ENCODE results near the gene TIFAB. TPM values are rescaled to one million over a fixed set of nuclear protein-coding genes. Genes with fewer than 3 reads are reported as not detected.
"Not testable (repeated sequence)": the region's sequence is repeated elsewhere in the genome, so short reads cannot be mapped to it uniquely, and the experiment has no call there.

The TIFAB gene, protein sequence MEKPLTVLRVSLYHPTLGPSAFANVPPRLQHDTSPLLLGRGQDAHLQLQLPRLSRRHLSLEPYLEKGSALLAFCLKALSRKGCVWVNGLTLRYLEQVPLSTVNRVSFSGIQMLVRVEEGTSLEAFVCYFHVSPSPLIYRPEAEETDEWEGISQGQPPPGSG
- under 1 TPM in 1 of 4 donors, not detected in 3; 0.08 TPM for total RNA-seq

DNA sequence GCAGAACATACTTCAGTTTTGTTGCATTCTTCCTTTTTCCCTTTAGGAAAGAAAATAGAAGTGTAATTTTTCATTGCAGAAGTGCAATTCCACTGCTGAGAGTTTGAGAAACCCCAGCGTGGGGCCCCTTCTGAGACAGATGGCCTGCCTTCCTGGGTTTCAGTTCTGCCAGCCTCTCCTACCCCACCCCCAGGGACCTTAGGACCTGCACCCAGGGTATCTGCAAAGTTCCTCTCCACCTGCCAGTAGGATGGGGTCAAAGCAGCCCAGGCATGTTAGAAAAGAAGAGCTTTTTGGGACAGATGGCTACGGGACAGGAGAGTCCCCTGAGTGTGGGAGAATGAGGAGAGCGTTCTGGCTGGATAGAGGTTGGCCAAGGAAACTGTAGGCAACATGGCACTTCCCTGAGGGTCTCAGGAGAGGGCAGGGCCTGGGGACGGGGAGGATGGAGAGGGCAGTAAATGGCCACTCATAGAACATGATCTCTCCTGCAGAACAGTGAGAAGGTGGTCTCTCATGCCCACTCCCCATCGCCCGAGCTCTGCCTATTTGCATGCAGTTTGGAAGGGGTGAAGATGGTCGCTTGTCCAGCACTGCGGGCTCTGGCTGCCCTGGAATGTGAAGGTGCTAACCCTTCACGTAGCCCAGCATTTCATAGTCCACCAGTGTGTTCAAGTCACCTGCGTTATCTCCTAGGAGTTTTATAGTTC lies at the start of gene TIFAB:
TSS of gene TIFAB (minus strand) at position 31 of the 710 bp plus-strand sequence. CDS start 2,412 bp downstream, outside the sequence.
- Histone ChIP-seq H3K27me3 (peaks cover 13% of the 10 kb centered on the region), H3K4me3 (no peak within 1 kb of the TSS), H3K36me3 (no peaks in the 10 kb centered on the region), H3K9me3 (no peaks in the 10 kb centered on the region), H3K27ac (no peak within 1 kb of the TSS), H3K4me1 (peaks cover 3% of the 10 kb centered on the region)
- peak in 1 of 2 donors; percentile 60 for DNase-seq (ENCODE audit: low spot score in 2 of 2)
- TF ChIP-seq, protein P1, sequence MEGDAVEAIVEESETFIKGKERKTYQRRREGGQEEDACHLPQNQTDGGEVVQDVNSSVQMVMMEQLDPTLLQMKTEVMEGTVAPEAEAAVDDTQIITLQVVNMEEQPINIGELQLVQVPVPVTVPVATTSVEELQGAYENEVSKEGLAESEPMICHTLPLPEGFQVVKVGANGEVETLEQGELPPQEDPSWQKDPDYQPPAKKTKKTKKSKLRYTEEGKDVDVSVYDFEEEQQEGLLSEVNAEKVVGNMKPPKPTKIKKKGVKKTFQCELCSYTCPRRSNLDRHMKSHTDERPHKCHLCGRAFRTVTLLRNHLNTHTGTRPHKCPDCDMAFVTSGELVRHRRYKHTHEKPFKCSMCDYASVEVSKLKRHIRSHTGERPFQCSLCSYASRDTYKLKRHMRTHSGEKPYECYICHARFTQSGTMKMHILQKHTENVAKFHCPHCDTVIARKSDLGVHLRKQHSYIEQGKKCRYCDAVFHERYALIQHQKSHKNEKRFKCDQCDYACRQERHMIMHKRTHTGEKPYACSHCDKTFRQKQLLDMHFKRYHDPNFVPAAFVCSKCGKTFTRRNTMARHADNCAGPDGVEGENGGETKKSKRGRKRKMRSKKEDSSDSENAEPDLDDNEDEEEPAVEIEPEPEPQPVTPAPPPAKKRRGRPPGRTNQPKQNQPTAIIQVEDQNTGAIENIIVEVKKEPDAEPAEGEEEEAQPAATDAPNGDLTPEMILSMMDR (IDR thresholded peaks at IDR 0.05) = no peak
- no peak for TF ChIP-seq EP300 (IDR thresholded peaks at IDR 0.05)
- no peak for TF ChIP-seq POLR2AphosphoS5 (IDR thresholded peaks at IDR 0.05)
- no peak for TF ChIP-seq POLR2A (IDR thresholded peaks at IDR 0.05)
- WGBS = 90% methylated on average over 10 of the region's 10 CpGs

DNA sequence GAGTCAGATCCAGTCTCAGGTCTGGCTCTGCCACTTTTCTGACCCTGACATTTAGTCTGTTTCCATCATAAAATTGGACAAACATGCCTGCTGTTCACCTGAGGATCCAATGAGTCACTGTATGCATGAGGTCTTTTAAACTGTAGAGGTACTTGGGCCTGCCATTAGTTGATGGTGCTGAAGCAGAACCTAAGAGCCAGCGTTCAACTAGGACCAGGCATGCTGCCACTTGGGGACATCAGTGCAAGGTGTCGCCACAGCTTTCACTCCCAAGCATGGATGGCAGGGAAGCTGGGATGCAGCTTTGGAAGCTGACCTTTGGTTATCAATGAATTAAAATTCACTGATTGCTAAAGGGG lies 46.5 kb upstream of the TIFAB start:
- H3K9me3 ChIP-seq = no peaks in the 10 kb centered on the region
- 56% methylated on average over 2 of the region's 2 CpGs for WGBS
- H3K27ac ChIP-seq = no peak overlapping the region
- no peak overlapping the region for H3K4me3 ChIP-seq
- TF ChIP-seq EP300 (IDR thresholded peaks at IDR 0.05) (no peak), POLR2AphosphoS5 (IDR thresholded peaks at IDR 0.05) (no peak), POLR2A (IDR thresholded peaks at IDR 0.05) (no peak)
- TF ChIP-seq, protein P1 (IDR thresholded peaks at IDR 0.05) = no peak
- no peaks in the 10 kb centered on the region for H3K27me3 ChIP-seq
- H3K36me3 ChIP-seq = no peaks in the 10 kb centered on the region
- DNase-seq (ENCODE audit: low spot score in 2 of 2) = no peak
- peaks cover 29% of the 10 kb centered on the region for H3K4me1 ChIP-seq

DNA sequence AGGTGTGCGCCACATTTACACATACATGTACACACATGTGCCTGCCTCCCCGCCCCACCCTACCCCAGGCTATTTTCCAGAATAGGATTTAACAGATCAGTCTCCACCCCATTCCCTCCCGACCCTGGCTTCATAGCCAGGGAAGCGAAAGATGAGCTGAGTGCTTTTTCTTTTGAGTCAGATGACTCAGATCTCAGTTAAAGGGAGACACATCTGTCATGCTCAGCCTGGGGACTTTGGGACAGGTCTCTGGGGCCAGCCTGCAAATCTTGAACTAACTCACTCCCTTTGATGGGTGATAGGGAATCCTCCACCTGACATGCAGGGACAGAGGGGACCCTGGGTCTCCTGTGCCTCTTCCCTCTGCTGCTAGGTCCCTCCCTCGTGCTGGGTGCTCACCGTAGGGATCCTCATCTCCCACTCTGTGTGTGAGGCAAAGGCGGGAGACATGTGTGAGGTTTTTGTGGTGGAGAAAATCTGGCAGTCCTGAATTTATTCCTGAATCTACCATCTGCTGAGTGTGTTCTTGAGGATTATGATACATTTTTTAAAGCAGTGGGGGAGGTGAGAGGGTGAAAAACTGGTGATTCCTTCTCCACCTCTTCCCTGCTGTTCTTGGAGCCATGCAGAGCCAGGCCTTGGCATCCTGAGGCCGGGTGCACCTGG lies 46.0 kb upstream of the TIFAB start:
- Histone ChIP-seq H3K4me1 (peaks cover 34% of the 10 kb centered on the region), H3K36me3 (no peaks in the 10 kb centered on the region), H3K27ac (no peak overlapping the region), H3K9me3 (no peaks in the 10 kb centered on the region), H3K4me3 (no peak overlapping the region), H3K27me3 (no peaks in the 10 kb centered on the region)
- no peak for DNase-seq (ENCODE audit: low spot score in 2 of 2)
- TF ChIP-seq POLR2AphosphoS5 (IDR thresholded peaks at IDR 0.05) (no peak), EP300 (IDR thresholded peaks at IDR 0.05) (no peak)
- TF ChIP-seq, protein P1 (IDR thresholded peaks at IDR 0.05) = no peak
- 44% methylated on average over 8 of the region's 8 CpGs for WGBS

DNA sequence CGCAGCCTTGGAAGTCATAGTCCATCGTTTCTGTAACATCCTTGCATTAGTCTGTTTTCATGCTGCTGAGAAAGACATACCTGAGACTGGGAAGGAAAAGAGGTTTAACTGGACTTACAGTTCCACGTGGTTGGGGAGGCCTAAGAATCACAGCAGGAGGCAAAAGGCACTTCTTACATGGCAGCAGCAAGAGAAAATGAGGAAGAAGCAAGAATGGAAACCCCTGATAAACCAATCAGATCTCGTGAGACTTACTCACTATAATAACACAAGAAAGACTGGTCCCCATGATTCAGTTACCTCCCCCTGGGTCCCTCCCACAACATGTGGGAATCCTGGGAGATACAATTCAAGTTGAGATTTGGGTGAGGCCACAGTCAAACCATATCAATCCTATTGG lies 43.4 kb upstream of the TIFAB start:
- 86% methylated on average over 4 of the region's 4 CpGs for WGBS
- not testable (repeated sequence) for DNase-seq (ENCODE audit: low spot score in 2 of 2)
- peaks cover 51% of the 10 kb centered on the region for H3K4me1 ChIP-seq

DNA sequence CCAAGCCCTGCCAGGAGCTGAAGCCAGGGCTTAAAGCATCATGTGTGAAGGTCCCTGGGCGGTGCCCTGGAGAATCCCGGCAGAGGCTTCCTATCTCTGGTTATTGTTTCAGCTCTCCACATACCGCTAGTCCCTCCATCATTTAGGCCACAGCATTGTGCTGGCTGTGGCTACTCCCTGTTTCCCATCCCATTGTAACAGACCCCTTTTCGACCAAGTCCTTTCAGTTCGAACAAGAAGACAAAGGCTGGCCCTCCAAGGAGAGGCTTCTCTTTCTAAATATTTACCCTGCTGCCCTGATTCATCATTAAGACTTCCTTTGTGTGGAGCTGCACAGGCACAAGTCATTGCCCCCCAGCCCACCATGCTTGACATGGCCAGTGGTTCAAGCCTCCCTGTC lies 42.0 kb upstream of the TIFAB start:
- no peaks in the 10 kb centered on the region for H3K36me3 ChIP-seq
- H3K27me3 ChIP-seq = peaks cover 25% of the 10 kb centered on the region
- peaks cover 62% of the 10 kb centered on the region for H3K4me1 ChIP-seq
- TF ChIP-seq POLR2A (IDR thresholded peaks at IDR 0.05) (no peak), EP300 (IDR thresholded peaks at IDR 0.05) (no peak), POLR2AphosphoS5 (IDR thresholded peaks at IDR 0.05) (no peak)
- TF ChIP-seq, protein P1 (IDR thresholded peaks at IDR 0.05) = no peak
- H3K4me3 ChIP-seq = no peak overlapping the region
- no peaks in the 10 kb centered on the region for H3K9me3 ChIP-seq
- DNase-seq (ENCODE audit: low spot score in 2 of 2) = no peak
- 77% methylated on average over 5 of the region's 5 CpGs for WGBS
- peak overlapping the region; percentile 53 for H3K27ac ChIP-seq

More for the DNA sequence above, 43.4 kb upstream of the TIFAB start:
- not testable (repeated sequence) for H3K4me3 ChIP-seq, H3K36me3 ChIP-seq, H3K27ac ChIP-seq, H3K9me3 ChIP-seq
- H3K27me3 ChIP-seq = peaks cover 12% of the 10 kb centered on the region

Data from suprapubic skin (tissue), 4 donors.